Body of pancreas (tissue), 4 donors: ENCODE data around the gene PFKM. TPM values are rescaled to one million over a fixed set of nuclear protein-coding genes. Genes with fewer than 3 reads are reported as not detected.
"Not testable (repeated sequence)": the region's sequence is repeated elsewhere in the genome, so short reads cannot be mapped to it uniquely, and the experiment has no call there.

Experiments
- ATAC-seq: fragments of 150-250 bp; one replicate; pipeline ENCODE4 v1.9.1; 2016
- DNase-seq, 4 donors: peaks; one replicate each; pipeline ENCODE4 v3.0.0-alpha.2; 2019
- H3K27ac ChIP-seq, 4 donors: fragments of 200-600 bp; sonication (generic); 1 replicate in 3 of 4; 2 replicates in 1 of 4; pipeline versions ENCODE4 v1.5.1 to v1.6.1; 2016 to 2019; ENCODE audit warnings: mild to moderate bottlenecking in 1 of 4, mixed read lengths in 1 of 4, moderate library complexity in 1 of 4
- H3K27me3 ChIP-seq, 2 donors: fragments of 200-600 bp; sonication (generic); one replicate each; pipeline ENCODE4 v1.6.0; 2016; ENCODE audit warnings: mild to moderate bottlenecking in 1 of 2
- H3K36me3 ChIP-seq, 2 donors: fragments of 200-600 bp; sonication (generic); replicated peaks in 1 of 2; 2 replicates each; pipeline ENCODE4 v1.5.1; 2016; ENCODE audit warnings: low read depth in 2 of 2; ENCODE audit not compliant: insufficient read depth in 1 of 2
- H3K4me1 ChIP-seq: fragments of 200-600 bp; sonication (generic); one replicate; pipeline ENCODE4 v1.6.0; 2016
- H3K4me3 ChIP-seq, 2 donors: fragments of 200-600 bp; sonication (generic); 1 replicate in 1 of 2; 2 replicates in 1 of 2; pipeline ENCODE4 v1.5.1; 2016 to 2019
- H3K9me3 ChIP-seq, 3 donors: fragments of 200-600 bp; sonication (generic); 1 replicate in 2 of 3; 2 replicates in 1 of 3; pipeline ENCODE4 v1.5.1; 2016
- POLR2A ChIP-seq, 3 donors: fragments of 450-650 bp; IDR thresholded peaks; one replicate each; pipeline ENCODE4 v1.6.1; 2016; ENCODE audit warnings: antibody characterized with exemption in 3 of 3, mild to moderate bottlenecking in 2 of 3
- WGBS, 2 donors: methylation state at CpG; one replicate each; pipeline ENCODE4 v1.1.5; 2017; 5-methylcytosine and 5-hydroxymethylcytosine counted together
- intact Hi-C: fragments of 100-400 bp; cut with DNase I; formaldehyde crosslinking; loops from one replicate; pipeline ENCODE4 v1.15.1; 2023
- total RNA-seq, 2 donors: library from RNA; depleted of rRNA; stranded (reverse); fragments of >200 nt; gene quantifications; one replicate each; pipeline ENCODE4 v1.1.0, GENCODE V29; 2016
- TF ChIP-seq, protein P1 (sequence below), 7 experiments: fragments of 450-650 bp in 4 of 7; fragments of 200-600 bp in 3 of 7; sonication (generic) in 3 of 7; IDR thresholded peaks; one replicate each; pipeline ENCODE4 v1.5.1; 2016 to 2019; ENCODE audit warnings: antibody characterized with exemption in 7 of 7

PFKM gene
- total RNA-seq, 2 donors from 2014 or later, result 14.3 to 16.8 TPM

DNA sequence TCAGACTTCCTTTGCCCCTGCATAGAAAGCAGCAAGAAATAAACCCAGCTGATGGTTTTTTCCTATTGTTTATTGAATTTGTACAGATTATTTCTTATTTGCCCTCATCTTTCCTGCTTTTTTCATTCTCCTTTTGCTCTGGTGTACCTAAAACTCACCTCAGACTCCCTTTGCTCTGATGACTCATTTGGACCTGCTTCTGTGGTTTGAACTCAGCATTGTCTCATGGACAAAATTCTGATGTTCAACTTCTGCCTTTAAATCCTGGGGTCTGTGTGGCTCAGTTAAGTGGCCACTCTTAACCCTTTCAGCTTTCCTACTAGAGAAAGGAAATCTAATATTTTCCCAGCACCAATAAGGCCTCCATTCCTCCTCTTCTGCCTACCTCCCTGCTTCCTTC lies 9.7 kb upstream of the PFKM start:
- no peaks in the 10 kb centered on the region for H3K9me3 ChIP-seq
- ATAC-seq (no peak), DNase-seq (no peak)
- no peaks in the 10 kb centered on the region for H3K36me3 ChIP-seq
- TF ChIP-seq, protein P1, sequence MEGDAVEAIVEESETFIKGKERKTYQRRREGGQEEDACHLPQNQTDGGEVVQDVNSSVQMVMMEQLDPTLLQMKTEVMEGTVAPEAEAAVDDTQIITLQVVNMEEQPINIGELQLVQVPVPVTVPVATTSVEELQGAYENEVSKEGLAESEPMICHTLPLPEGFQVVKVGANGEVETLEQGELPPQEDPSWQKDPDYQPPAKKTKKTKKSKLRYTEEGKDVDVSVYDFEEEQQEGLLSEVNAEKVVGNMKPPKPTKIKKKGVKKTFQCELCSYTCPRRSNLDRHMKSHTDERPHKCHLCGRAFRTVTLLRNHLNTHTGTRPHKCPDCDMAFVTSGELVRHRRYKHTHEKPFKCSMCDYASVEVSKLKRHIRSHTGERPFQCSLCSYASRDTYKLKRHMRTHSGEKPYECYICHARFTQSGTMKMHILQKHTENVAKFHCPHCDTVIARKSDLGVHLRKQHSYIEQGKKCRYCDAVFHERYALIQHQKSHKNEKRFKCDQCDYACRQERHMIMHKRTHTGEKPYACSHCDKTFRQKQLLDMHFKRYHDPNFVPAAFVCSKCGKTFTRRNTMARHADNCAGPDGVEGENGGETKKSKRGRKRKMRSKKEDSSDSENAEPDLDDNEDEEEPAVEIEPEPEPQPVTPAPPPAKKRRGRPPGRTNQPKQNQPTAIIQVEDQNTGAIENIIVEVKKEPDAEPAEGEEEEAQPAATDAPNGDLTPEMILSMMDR (IDR thresholded peaks at IDR 0.05), result no peak
- no peak for TF ChIP-seq POLR2A (IDR thresholded peaks at IDR 0.05)
- intact Hi-C loops, result no loop called here
- H3K4me1 ChIP-seq, result peaks cover 15% of the 10 kb centered on the region
- no peaks in the 10 kb centered on the region for H3K27me3 ChIP-seq
- no peak overlapping the region for H3K4me3 ChIP-seq
- H3K27ac ChIP-seq, result no peak overlapping the region

DNA sequence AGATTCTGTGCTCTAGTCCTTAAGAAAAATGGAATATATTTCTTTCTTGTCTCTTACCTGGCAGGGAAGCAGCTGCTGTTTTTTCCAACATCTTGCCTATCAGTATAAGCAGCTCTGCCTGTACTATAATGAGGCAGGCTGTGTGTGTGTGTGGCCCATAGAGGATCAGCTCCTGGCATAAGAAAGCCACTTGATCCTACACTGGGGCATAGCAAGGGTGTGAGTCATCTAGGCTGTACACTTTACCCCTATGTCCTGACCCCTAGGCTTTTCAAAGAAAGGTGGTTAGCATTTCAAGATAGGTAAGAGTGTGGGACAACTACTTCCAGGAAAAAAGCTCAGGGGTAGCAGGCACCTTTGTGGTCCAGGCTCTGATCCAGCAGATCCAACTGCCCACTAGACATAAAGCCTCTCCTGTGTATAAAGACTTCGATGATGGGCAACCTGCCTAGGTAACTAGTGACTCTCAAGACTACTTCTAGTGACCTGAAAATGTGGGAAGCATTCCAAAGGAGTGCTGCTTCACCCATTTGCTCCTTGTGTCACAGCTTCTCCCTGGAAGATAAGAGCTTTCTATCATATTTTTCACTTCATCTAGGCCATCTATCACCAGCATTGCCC lies 8.4 kb upstream of the PFKM start:
- Histone ChIP-seq H3K4me1 (peaks cover 8% of the 10 kb centered on the region), H3K27ac (no peak overlapping the region), H3K9me3 (no peaks in the 10 kb centered on the region), H3K27me3 (no peaks in the 10 kb centered on the region), H3K36me3 (no peaks in the 10 kb centered on the region), H3K4me3 (no peak overlapping the region)
- TF ChIP-seq, protein P1 (IDR thresholded peaks at IDR 0.05), result no peak
- no peak for TF ChIP-seq POLR2A (IDR thresholded peaks at IDR 0.05)
- DNase-seq, result no peak
- WGBS, 2 donors, result 80 to 100% methylated on average over 1 of the region's 1 CpG
- intact Hi-C loops, result no loop called here
- no peak for ATAC-seq

DNA sequence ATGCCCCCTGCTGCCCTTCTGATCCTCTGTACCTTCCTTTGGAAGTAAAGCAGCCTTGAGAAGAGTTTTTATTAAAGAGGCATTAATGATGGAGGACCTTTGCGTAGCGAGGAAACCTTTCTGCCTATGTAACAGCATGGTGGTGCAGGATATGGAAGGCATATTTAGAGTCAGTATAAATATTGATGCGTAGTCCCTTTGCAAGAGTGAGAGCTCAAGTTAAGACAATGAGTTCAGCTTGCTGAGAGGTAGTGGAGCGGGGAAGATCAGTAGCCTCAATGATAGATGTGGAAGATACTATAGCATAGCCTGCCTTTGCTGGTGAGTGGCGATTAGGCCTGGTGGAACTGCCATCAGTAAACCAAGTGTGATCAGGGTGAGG lies 7.9 kb upstream of the PFKM start:
- WGBS, 2 donors, result 95 to 97% methylated on average over 5 of the region's 5 CpGs
- ATAC-seq, H3K36me3 ChIP-seq, H3K4me3 ChIP-seq, DNase-seq, H3K4me1 ChIP-seq, intact Hi-C loops, H3K9me3 ChIP-seq, H3K27ac ChIP-seq, H3K27me3 ChIP-seq: not testable (repeated sequence)

- intact Hi-C loops, result no loop called here
- no peak for DNase-seq
- Histone ChIP-seq H3K9me3 (no peaks in the 10 kb centered on the region), H3K27ac (no peak overlapping the region), H3K4me1 (peaks cover 10% of the 10 kb centered on the region), H3K36me3 (no peaks in the 10 kb centered on the region), H3K4me3 (no peak overlapping the region), H3K27me3 (no peaks in the 10 kb centered on the region)
- 86 to 96% methylated on average over 1 of the region's 1 CpG for WGBS, 2 donors
- TF ChIP-seq, protein P1 (IDR thresholded peaks at IDR 0.05), result no peak
- TF ChIP-seq POLR2A (IDR thresholded peaks at IDR 0.05), result no peak
- ATAC-seq, result no peak
These were observed 3.2 kb upstream of the PFKM start for GRCh38 chr12:48115957-48116356.

DNA sequence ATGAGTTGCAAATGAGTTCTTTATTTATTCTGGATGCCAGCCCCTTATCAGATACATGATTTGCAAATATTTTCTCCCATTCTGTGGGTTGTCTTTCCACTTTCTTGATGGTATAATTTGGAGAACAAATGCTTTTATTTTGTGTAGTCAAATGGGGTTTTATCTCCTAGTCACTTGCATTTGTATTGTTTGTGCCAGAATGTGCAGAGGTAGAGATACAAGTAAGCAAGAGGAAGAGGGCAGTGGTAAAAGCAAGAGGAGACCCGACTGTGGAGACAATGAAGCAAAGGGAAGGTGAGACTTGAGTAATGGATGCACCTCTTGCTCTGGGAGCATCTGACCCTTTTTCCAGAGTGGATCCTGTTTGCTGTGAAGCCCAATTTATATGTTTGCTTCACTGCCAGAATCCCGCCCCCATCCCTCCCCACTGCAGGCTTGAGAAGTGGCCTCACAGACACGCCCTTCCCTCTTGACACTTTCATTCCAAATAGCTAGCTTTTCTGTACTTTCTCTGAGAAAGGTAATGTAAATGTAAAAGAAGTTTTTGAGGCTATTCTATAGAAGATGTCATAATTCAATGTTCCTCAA lies 786 bp upstream of the PFKM start:
- H3K4me3 ChIP-seq, result no peak overlapping the region
- TF ChIP-seq, protein P1 (IDR thresholded peaks at IDR 0.05), result no peak
- no peak for TF ChIP-seq POLR2A (IDR thresholded peaks at IDR 0.05)
- ATAC-seq (no peak), DNase-seq (no peak)
- no peaks in the 10 kb centered on the region for H3K27me3 ChIP-seq
- no peaks in the 10 kb centered on the region for H3K36me3 ChIP-seq
- H3K9me3 ChIP-seq, result no peaks in the 10 kb centered on the region
- 38 to 40% methylated on average over 3 of the region's 3 CpGs for WGBS, 2 donors
- H3K4me1 ChIP-seq, result peaks cover 10% of the 10 kb centered on the region
- intact Hi-C loops, result no loop called here
- H3K27ac ChIP-seq, result no peak overlapping the region
